Measurements from ENCODE around the gene SMCO2.

DNA sequence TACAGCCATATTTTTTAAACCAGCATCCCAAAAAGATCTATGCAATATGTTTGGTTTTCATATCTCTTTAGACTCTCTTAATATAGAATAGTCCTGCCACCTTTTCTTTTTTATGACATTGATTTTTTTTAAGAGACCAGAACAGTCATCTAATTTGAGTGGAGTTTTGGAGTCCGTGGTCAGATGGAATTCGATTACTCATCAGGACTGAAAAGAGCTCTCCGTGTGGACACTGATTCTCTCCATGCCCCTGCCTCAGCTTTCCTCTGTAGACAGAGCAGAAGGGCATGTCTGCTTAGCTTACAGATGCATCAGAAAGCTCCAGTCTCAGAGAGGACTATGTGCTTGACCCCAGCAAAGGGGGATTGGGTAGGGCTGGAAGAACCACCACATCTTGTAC is 27.8 kb downstream of the SMCO2 start:
- TF ChIP-seq OSR1 (CRISPR knock-in tag; IDR thresholded peaks at IDR 0.05) (no peak), ZFP30 (CRISPR knock-in tag; IDR thresholded peaks at IDR 0.05) (no peak)

Measured in SK-N-SH treated with all-trans-retinoic acid at 6 μM for 48 hours (cell line).